HG03565 (cell line): ENCODE results near the gene BRIX1.
A peak's percentile ranks its signal among the peaks of the same experiment; 100 is the strongest.

Experiments used
- ATAC-seq: cut with Tn5 transposase; IDR thresholded peaks from one replicate; pipeline ENCODE4 v1.9.1; 2021; ENCODE audit warnings: mild to moderate bottlenecking, moderate library complexity; ENCODE audit not compliant: unreplicated experiment

The BRIX1 gene

GRCh38 chr5:34915139-34915855 lies at the start of gene BRIX1, which contains the start of gene RAD1:
Gene BRIX1, plus strand, starts transcription at chr5:34915711. Its CDS starts 28 bp downstream, at chr5:34915739.
Gene RAD1, minus strand, starts transcription at chr5:34915504. Its CDS starts 612 bp downstream, at chr5:34914892.
- ATAC-seq = peak; percentile 97

GRCh38 chr5:34866989-34867471 lies 48.5 kb upstream of the BRIX1 start:
- no peak for ATAC-seq

GRCh38 chr5:34867660-34868059 lies 47.9 kb upstream of the BRIX1 start:
- no peak for ATAC-seq

GRCh38 chr5:34868791-34869190 lies 46.7 kb upstream of the BRIX1 start:
- no peak for ATAC-seq

- no peak for ATAC-seq
Observed at GRCh38 chr5:34869256-34869655, 46.3 kb upstream of the BRIX1 start.

- no peak for ATAC-seq
Observed at GRCh38 chr5:34870382-34870781, 45.1 kb upstream of the BRIX1 start.

GRCh38 chr5:34876275-34876674 lies 39.2 kb upstream of the BRIX1 start:
- no peak for ATAC-seq

- ATAC-seq = no peak
Observed at GRCh38 chr5:34881246-34881645, 34.3 kb upstream of the BRIX1 start.

GRCh38 chr5:34886392-34887119 lies 29.0 kb upstream of the BRIX1 start:
- no peak for ATAC-seq

- no peak for ATAC-seq
Observed at GRCh38 chr5:34889394-34889793, 26.1 kb upstream of the BRIX1 start.

GRCh38 chr5:34891981-34892380 lies 23.5 kb upstream of the BRIX1 start:
- ATAC-seq = no peak

GRCh38 chr5:34892414-34892813 lies 23.1 kb upstream of the BRIX1 start:
- no peak for ATAC-seq

- no peak for ATAC-seq
Observed at GRCh38 chr5:34894716-34895115, 20.8 kb upstream of the BRIX1 start.

- ATAC-seq = no peak
Observed at GRCh38 chr5:34895641-34896419, 19.7 kb upstream of the BRIX1 start.

GRCh38 chr5:34897646-34898045 lies 17.9 kb upstream of the BRIX1 start:
- ATAC-seq = no peak

- peak; percentile 78 for ATAC-seq
Observed at GRCh38 chr5:34898258-34898895, 17.1 kb upstream of the BRIX1 start.

- no peak for ATAC-seq
Observed at GRCh38 chr5:34899066-34899465, 16.4 kb upstream of the BRIX1 start.

- ATAC-seq = no peak
Observed at GRCh38 chr5:34900652-34901051, 14.9 kb upstream of the BRIX1 start.

GRCh38 chr5:34903260-34903659 lies 12.3 kb upstream of the BRIX1 start:
- no peak for ATAC-seq

- ATAC-seq = no peak
Observed at GRCh38 chr5:34905564-34905963, 9.9 kb upstream of the BRIX1 start.

- ATAC-seq = no peak
Observed at GRCh38 chr5:34913072-34913471, 2.4 kb upstream of the BRIX1 start.
